ENCODE data around the gene RALB.

GRCh38 chr2:120229341-120229740 is 23.3 kb upstream of the RALB start:
- TF ChIP-seq TEAD4 (IDR thresholded peaks at IDR 0.05; ENCODE audit: borderline replicate concordance, insufficient read depth) (no peak), EP300 (IDR thresholded peaks at IDR 0.05; ENCODE audit: borderline replicate concordance in 1 of 2, low read depth in 1 of 2, low read length in 1 of 2) (no peak), POLR2AphosphoS5 (IDR thresholded peaks at IDR 0.05; ENCODE audit: low read depth, low read length) (no peak), CTCF (IDR thresholded peaks at IDR 0.05) (no peak), FOXJ3 (CRISPR knock-in tag; IDR thresholded peaks at IDR 0.05) (no peak), USF1 (IDR thresholded peaks at IDR 0.05; ENCODE audit: borderline replicate concordance, low read depth) (no peak), TAF1 (IDR thresholded peaks at IDR 0.05; ENCODE audit: borderline replicate concordance, low read depth, low read length) (no peak)

All from SK-N-SH (cell line).